HG03060 (cell line): Measurements from ENCODE around the gene SLC6A18.
"Not testable (repeated sequence)": the region's sequence is repeated elsewhere in the genome, so short reads cannot be mapped to it uniquely, and the experiment has no call there.

Source experiments
- ATAC-seq: cut with Tn5 transposase; IDR thresholded peaks from one replicate; pipeline ENCODE4 v1.9.1; 2021; ENCODE audit warnings: low read depth, moderate number of reproducible peaks; ENCODE audit not compliant: unreplicated experiment

Gene SLC6A18

DNA sequence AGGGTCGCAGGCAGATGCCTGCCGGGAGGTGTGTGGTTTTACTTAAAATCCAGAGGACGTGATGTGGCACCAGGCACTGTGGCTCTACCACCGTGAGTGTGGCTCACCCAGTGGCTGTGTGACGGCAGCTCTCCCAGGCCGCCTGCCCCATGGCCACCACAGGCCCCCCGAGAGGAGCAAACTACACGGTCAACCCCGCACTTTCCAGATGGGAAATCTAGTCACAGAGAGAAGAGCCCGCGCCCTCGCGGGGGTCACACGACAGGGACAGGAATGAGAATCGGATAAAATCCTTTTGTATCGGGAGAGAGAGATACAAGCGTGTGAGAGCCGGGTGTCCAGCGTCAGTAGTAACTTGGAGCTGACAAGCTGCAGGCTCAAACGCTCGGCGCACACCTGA, 45.2 kb downstream of the SLC6A18 start:
- no peak for ATAC-seq

DNA sequence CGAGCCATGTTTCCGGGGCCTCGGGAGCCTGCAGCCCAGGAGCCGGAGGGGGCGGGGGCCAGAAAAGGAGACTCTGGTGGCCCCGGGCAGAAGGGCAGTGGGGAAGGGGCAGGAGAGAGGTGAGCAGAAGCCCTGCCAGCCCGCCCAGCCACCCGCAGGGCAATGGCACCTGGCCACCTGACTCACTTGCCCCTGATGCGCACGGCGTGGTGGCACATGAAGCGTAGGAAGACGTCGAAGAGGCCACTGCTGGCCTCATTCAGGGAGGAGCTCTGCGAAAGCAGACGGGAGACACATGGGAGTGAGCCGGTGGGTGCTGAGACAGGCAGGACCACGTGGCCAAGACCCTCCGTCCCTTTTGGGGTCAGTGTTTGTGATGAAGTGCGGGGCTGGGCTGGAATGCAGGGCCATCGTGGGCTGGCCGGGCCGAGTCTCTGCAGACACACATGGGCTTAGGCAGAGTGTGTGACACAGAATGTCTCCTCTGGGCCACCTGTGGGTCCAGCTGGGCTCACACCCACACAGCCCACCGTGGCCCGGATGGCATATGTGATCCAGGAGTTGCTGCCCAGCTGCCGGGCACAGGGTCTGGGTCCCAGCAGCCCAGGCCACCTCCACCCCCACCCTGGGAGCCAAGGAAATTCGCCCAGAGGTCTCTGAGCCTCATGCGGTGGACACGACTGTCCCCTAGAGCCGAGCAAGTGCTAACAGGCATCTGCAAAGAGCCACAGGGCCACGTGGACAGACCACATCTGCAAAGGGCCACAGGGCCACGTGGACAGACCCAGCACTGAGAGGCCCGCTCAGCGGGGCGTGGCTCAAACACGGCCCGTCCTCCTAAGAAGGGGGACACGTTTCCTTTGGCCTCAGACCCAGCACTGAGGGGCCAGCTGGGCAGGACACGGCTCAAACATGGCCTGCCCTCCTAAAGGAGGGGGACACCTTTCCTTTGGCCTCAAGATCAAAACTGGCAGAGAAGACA, 46.0 kb downstream of the SLC6A18 start:
- no peak for ATAC-seq

DNA sequence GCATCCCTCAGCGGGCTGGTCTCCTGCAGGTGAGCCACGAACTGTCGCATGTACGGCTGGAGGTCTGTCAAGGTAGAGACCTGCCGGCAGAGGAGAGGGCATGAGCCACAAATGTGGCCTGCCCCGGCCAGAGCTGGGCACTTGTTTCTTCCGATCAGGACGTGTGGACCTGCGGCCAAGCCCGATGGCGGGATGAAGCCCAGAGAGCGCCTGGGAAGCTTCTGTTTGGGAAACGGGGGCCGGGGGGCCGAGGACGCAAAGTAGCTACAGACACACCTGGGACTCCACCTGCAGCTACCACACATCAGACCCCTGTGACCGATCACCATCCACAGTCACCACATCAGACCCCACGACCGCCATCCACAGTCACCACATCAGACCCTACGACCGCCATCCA, 47.0 kb downstream of the SLC6A18 start:
- ATAC-seq, result no peak

DNA sequence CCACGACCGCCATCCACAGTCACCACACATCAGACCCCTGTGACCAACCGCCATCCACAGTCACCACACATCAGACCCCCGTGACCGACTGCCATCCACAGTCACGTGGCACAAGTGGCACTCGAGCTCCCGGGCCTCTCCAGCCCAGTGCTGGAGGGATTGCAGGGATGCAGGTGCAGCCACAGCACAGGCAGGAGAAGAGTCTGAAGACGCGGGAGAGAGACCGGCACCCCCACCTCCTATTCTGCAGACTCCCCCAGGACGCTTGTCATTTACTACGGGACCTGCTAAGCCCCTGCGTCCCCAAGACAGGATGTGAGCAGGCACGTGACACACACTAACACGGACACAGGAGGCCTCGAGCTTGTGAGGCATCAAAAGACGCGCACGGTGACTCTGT, 48.6 kb downstream of the SLC6A18 start:
- no peak for ATAC-seq

DNA sequence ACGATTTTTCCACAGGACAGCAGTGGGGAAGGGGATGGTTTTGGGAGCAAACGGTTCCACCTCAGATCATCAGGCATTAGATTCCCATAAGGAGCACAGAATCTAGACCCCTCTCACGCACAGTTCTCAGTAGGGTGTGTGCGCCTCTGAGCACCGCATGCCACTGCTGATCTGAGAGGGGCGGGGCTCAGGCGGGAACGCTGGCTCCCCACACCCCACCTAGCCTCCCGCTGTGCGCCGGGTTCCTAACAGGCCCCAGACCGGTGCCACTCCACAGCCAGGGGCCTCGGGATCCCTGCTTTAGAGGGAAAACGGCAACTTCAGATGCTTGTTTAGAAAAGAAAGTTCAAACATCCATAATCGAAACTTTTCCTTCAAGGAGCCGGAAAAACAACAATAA, 49.3 kb downstream of the SLC6A18 start:
- ATAC-seq, result no peak

DNA sequence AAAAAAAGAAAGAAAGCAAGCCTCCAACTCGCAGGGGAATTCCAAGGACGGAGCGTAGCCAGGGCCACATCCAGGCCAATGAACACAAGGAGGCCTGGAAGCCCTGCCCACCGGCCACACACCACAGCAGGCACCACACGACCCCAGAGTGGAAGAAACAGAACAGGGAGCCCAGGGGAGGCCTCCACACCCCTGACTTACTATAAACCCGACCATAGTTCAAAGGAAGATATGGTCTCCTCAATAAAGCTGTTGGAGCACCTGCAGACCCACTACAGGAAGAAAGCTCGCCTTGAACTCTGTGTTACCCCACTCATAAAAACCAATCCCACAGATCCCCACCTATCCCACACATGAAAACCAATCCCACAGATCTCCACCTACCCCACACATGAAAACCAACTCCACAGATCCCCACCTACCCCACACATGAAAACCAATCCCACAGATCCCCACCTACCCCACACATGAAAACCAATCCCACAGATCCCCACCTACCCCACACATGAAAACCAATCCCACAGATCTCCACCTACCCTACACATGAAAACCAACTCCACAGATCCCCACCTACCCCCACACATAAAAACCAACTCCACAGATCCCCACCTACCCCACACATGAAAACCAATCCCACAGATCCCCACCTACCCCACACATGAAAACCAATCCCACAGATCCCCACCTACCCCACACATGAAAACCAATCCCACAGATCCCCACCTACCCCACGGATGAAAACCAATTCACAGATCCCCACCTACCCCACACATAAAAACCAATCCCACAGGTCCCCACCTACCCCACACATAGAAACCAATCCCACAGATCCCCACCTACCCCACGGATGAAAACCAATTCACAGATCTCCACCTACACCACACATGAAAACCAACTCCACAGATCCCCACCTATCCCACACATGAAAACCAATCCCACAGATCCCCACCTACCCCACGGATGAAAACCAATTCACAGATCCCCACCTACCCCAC, 50.5 kb downstream of the SLC6A18 start:
- not testable (repeated sequence) for ATAC-seq

DNA sequence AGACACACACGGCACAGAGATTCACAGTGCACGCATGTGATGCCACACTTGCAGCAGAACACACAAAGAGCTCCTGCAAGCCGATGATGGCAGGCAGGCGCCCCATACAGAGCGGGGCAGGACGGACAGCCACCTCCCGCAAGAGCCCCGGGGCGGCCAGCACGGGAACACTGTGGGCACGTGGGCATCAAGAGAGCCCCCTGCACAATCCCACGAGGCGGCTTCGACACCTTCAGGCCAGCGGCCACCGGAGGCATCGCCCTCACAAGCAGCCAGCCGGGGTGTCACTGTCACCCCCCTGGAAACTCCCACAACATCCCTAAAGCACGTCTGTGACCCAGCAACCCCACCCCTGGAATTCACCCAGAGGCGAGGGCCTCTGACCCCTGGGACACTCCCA, 51.7 kb downstream of the SLC6A18 start:
- ATAC-seq, result no peak

DNA sequence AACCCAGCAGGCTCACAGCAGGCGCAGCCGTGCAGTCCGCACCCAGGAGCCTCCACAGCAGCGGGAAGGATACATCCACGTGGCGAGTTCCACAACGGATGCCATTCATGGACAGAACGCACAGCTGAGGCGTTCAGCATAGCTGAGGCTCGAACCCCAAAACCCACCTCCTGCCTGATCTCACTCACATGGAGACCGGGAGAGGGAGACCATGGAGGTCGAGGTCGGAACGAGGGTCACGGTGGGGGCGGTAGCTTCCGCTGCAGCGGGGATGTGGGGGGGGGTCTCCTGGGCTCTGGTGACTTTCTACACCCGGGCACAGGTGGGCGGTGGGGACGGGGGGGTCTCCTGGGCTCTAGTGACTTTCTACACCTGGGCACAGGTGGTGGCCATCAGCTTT, 52.1 kb downstream of the SLC6A18 start:
- no peak for ATAC-seq

DNA sequence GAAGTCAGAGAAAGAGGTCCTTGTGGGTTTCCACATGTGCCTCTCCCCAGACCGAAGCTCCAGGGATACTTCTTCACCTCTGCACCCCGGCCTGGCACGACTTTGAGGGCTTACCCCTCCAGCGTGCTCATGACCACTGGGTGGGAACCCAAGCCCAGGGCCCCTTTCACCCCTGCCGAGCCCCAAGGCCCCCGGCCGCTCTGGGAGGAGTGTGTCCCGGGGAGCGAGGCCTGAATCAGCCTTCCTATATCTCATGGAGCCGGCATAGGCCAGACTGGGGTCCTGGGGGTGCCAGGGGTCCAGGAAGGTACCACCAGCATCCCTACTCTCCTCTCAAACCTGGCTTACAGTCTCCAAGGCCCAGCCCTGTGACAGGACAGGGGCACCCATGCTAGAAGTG, 52.6 kb downstream of the SLC6A18 start:
- no peak for ATAC-seq

DNA sequence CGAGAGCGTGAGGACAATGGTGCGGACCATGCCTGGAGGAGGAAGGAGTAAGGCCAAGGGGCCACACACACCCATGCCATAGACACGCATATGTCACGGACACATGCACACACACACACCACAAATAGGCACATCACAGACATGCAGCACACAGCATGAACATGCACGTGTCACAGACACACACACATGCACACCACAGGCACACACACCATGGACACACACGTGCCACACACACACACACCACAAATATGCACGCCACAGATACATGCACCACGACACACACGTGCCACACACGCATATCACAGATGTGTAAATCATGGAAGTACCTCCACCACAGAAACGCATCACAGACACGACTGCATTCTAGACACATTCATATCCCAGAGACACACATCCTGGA, 53.0 kb downstream of the SLC6A18 start:
- no peak for ATAC-seq

DNA sequence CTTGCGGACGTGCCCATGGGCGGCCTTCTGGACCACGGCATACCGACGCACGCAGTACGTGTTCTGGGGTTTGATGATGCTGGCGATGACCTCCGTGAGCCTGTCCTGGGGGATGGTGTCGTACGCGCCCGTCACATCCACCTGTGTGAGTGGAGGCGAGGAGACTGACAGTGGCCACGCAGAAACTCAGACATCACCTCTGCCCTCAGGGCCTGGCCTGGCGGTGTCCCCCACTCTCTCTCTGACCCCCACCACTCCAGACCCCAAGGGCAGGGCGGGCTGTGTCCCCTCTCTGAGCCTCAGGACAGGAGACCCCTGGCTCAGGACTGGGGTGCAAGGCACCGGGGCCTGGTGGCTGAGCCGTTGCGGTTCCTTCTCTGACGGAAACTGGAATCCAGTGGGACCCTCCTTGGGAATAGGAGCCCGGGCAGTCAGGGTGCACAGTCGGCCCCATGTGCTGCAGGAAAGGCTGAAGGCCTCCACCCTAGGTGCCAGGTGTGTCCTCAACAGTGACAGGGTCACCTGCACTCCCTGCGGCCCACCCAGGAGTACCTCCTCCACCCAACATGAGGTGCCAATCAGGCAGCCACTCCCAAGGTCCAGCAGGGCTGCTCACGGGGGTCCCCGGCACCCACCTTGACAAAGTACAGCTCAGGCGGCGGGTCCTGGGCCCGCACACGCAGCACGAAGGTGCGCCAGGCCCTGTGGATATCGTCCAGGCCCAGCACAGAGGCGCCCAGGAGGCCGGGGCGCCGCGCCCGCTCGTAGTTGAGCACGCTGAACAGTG, 53.7 kb downstream of the SLC6A18 start:
- no peak for ATAC-seq

DNA sequence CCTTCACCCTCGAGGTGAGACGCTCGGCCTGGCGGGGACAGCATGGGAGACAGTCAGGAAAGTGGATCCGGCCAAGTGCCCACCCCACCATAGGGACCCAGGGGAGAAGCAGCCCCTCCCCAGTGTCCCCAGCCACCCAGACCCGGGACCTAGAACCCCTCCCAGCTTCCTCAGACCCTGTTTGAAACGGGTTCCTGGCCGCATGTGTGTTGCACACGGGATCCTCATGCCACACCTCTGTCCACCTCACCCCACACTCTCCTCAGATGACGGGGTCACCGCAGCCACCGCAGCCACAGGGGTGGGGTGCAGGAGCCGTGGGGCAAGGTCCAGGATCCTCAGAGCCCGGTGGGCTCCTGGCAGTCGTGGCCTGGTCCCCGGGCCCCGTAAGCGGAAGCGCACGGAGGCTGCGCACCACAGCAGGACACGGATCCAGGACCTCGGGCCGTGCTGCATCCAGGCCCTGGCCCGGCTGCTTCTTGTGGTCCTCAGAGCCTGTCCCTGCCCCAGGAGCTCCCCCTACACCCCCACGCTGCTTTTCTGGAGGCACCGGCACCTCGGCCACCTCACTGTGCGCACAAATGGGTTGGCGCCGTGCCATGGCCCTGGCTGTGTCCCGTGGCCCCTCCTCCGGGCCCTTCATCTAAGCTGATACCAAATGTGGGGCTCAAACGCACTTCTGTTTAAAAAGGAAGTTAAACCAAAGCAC, 54.4 kb downstream of the SLC6A18 start:
- ATAC-seq, result no peak

DNA sequence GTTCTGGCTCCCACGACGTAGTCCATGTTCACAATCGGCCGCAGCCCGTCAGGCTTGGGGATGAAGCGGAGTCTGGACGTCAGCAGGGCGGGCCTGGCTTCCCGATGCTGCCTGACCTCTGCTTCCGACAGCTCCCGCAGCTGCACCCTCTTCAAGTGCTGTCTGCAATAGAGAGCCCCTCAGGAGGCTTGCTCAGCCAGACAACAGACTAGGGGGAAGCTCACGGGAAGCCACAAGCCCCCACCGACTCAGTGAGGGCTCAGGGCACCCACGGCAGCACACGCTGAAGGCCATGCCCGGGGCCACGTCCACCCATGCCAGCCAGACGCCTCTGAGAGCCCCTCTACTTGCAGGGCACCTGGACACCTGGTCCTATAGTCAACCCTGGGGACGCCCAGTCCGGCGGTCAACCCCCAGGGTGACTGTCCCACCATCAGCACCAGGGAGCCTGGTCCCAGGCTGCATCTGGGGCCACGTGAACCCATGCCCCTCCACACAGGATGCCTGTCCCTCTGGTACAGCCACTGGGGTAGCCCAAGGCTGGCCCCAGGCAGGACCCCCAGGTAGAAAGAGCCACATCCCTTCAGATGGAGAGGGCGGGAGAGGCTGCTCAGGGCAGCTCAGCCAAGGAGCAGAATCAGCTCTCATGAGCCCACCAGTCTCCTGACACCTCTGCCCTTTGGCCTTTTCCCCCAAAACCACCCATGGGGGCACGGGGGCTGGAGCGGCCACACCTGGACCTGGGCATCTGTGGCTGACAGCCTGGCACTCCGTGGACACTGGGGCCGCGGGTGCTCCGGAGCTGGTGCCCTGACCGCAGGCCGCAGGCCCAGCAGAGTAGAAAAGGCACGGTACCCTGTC, 55.2 kb downstream of the SLC6A18 start:
- ATAC-seq, result no peak

DNA sequence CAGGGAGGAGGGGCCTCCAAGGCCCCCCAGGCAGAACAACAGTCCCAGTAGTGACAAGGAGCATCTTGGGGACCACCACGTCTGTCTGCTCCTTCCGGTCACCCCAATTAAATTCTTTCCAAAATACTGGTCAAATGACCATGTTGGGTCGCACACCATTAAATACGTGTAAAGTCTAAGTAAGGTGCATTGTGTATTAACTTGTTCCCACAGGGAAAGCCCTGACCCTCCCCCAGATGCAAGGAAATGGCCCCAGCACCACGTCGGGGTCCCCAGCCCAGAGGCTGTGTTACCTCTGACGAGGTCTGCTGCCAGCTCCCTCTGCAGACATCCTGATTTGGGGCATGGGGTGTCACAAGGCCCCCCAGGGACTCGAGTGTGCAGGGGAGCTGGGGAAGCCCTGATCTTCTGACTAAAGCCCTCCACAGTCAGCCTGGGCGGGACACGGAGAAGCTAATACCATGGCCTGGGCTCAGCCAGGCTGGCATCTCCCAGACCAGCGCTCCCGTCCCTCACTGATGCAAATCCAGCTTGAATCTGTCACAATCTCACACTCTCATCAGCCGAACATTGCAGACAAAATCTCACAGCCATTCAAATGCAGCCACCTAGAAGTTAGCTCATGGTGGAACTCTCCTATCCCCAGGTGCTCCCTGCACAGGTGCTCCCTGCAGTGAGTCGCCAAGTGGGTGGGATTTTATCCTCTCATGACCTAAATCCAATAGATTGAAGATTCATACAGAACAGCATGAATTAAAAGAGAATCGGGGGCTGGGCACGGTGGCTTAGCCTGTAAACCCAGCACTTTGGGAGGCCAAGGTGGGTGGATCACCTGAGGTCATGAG, 56.1 kb downstream of the SLC6A18 start:
- ATAC-seq, result no peak

DNA sequence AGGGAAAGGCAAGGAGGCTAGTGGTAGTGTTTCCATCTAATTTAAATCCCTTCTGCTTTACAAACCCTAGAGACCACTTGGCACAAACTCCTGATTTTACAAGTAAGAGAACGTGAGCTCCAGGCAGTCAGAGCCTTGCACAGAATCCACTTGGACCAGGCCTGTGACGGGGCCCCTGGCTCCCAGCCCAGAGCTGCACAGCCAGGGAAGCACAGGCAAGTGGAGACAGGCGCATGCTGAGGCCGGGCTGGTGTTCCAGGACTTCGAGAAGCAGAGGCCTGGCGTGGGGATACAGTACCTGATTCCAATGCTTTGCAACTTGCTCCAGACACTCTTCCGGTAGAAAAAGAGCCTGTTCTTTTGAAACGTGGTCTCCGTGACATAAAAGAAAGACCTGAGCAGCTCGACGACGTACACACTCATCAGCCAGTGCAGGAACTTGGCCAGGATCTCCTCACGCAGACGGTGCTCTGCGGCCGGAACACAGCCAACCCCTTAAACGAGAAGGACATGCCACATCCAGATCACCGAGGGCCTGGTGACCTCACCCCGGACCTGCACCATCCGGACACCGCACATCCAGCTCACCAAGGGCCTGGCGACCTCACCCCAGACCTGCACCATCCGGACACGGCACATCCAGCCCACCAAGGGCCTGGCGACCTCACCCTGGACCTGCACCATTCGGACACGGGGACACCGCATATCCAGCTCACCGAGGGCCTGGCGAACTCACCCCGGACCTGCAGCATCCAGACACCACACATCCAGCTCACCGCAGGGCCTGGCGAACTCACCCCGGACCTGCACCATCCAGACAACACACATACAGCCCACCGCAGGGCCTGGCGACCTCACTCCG, 57.2 kb downstream of the SLC6A18 start:
- ATAC-seq, result no peak

DNA sequence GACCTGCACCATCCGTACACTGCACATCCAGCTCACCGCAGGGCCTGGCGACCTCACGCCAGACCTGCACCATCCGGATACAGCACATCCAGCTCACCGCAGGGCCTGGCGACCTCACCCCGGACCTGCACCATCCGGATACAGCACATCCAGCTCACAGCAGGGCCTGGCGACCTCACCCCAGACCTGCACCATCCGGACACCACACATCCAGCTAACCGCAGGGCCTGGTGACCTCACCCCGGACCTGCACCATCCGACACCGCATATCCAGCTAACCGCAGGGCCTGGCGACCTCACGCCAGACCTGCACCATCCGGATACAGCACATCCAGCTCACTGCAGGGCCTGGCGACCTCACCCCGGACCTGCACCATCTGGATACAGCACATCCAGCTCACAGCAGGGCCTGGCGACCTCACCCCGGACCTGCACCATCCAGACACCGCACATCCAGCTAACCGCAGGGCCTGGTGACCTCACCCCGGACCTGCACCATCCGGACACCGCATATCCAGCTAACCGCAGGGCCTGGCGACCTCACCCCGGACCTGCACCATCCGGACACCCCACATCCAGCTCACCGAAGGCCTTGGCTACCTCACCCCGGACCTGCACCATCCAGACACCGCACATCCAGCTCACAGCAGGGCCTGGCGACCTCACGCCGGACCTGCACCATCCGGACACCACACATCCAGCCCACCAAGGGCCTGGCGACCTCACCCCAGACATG, 58.0 kb downstream of the SLC6A18 start:
- ATAC-seq, result not testable (repeated sequence)

DNA sequence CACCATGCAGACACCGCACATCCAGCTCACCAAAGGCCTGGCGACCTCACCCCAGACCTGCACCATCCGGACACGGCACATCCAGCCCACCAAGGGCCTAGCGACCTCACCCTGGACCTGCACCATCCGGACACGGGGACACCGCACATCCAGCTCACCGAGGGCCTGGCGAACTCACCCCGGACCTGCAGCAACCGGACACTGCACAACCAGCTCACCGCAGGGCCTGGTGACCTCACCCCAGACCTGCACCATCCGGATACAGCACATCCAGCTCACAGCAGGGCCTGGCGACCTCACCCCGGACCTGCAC, 58.5 kb downstream of the SLC6A18 start:
- not testable (repeated sequence) for ATAC-seq
